Colonic mucosa (tissue), 4 donors: ENCODE data around the gene PROSER2. TPM values are rescaled to one million over a fixed set of nuclear protein-coding genes. Genes with fewer than 3 reads are reported as not detected.

Source experiments
- DNase-seq: peaks from one replicate; pipeline ENCODE4 v3.0.0-alpha.2; 2020
- H3K27ac ChIP-seq: fragments of 200-600 bp; one replicate; pipeline ENCODE4 v1.8.0; 2021
- H3K27me3 ChIP-seq: fragments of 200-600 bp; one replicate; pipeline ENCODE4 v1.8.0; 2021
- H3K36me3 ChIP-seq: fragments of 200-600 bp; one replicate; pipeline ENCODE4 v1.8.0; 2021
- H3K4me1 ChIP-seq: fragments of 200-600 bp; one replicate; pipeline ENCODE4 v1.8.0; 2021; ENCODE audit warnings: mild to moderate bottlenecking
- H3K4me3 ChIP-seq: fragments of 200-600 bp; one replicate; pipeline ENCODE4 v1.8.0; 2021
- H3K9ac ChIP-seq, 2 donors: one replicate each; pipeline ENCODE4 v1.7.0; 2013; ENCODE audit warnings: control low read depth in 2 of 2, low read depth in 2 of 2, low read length in 2 of 2
- H3K9me3 ChIP-seq: fragments of 200-600 bp; one replicate; pipeline ENCODE4 v1.8.0; 2021
- intact Hi-C: fragments of 100-400 bp; cut with DNase I; formaldehyde crosslinking; loops from one replicate; pipeline ENCODE4 v1.14.1; 2022
- total RNA-seq, 2 donors: library from RNA; stranded (reverse); fragmentation: NEBNext Ultra II Directional in 1 of 2; extraction: Animal tissue kit (Norgen Biotek cat#: 25700) in 1 of 2; gene quantifications; one replicate each; pipeline ENCODE4 v1.2.1, GENCODE V29; 2021
- TF ChIP-seq, protein P1 (sequence below): fragments of 200-600 bp; IDR thresholded peaks from one replicate; pipeline ENCODE4 v1.8.0; 2022; ENCODE audit warnings: antibody characterized with exemption, mild to moderate bottlenecking
- donor health status: healthy.
- donor health status: DM: no; HTN: no; CAD: no.
- donor health status: DM: no; HTN: no; CAD: no.

PROSER2 gene
- total RNA-seq, 2 donors from 2014 or later, result 12.9 to 16.2 TPM

DNA sequence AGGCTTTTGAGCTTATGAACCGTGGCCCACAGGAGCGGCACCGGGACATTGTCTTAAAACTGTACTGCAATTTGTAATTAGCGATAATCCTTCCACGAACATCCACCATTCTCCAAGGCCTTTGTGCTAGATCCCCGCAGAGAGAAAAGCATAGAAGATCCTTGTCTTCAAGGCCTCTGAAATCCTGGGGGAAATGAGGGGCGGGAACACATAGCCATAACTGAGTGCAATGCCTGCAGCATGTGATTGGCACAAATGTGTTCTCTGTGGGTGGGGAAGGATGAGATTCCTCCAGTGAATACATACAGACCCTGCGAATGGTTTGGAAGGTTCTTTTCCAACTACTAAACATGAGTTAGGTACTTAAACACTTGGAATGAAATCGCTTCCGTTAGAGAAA is 25.9 kb upstream of the PROSER2 start:
- H3K4me3 ChIP-seq, result no peak overlapping the region
- no peak overlapping the region for H3K27ac ChIP-seq
- TF ChIP-seq, protein P1, sequence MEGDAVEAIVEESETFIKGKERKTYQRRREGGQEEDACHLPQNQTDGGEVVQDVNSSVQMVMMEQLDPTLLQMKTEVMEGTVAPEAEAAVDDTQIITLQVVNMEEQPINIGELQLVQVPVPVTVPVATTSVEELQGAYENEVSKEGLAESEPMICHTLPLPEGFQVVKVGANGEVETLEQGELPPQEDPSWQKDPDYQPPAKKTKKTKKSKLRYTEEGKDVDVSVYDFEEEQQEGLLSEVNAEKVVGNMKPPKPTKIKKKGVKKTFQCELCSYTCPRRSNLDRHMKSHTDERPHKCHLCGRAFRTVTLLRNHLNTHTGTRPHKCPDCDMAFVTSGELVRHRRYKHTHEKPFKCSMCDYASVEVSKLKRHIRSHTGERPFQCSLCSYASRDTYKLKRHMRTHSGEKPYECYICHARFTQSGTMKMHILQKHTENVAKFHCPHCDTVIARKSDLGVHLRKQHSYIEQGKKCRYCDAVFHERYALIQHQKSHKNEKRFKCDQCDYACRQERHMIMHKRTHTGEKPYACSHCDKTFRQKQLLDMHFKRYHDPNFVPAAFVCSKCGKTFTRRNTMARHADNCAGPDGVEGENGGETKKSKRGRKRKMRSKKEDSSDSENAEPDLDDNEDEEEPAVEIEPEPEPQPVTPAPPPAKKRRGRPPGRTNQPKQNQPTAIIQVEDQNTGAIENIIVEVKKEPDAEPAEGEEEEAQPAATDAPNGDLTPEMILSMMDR, result no peak
- intact Hi-C loops, result no loop called here
- no peaks in the 10 kb centered on the region for H3K36me3 ChIP-seq
- H3K9me3 ChIP-seq, result no peaks in the 10 kb centered on the region
- H3K27me3 ChIP-seq, result no peaks in the 10 kb centered on the region
- H3K4me1 ChIP-seq, result no peaks in the 10 kb centered on the region
- no peak for DNase-seq
- no peak overlapping the region for H3K9ac ChIP-seq

DNA sequence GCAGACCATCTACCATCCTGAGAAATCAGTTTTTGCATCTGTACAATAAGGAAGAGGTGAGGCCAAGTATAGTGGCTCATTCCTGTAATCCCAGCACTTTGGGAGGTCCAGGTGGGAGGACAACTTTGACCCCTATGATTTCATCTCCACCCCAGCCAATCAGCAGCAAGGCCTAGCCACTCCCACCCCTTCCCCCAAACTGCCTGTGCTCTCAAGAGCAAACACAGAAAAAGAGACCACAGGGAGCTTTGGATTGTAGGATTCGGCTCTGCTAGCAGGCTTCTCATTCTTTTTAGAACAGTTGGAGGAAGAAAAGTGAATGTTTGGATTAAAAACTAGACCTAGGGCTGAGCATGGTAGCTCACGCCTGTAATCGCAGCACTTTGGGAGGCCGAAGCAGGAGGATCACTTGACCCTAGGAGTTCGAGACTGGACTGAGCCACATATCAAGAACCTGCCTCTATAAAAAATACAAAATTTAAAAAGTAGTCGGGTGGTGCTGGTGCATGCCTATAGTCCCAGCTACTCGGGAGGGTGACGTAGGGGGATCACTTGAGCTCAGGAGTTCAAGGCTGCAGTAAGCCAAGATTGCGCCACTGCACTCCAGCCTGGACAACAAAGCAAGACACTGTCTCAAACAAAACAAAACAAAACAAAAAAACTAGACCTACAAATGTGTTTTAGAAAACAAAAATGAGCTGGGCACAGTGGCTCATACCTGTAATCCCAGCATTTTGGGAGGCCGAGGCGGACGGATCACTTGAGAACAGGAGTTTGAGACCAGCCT is 25.1 kb upstream of the PROSER2 start:
- Histone ChIP-seq H3K27ac (no peak overlapping the region), H3K4me3 (no peak overlapping the region), H3K9ac (no peak overlapping the region), H3K9me3 (no peaks in the 10 kb centered on the region), H3K27me3 (no peaks in the 10 kb centered on the region), H3K36me3 (no peaks in the 10 kb centered on the region), H3K4me1 (no peaks in the 10 kb centered on the region)
- intact Hi-C loops, result no loop called here
- DNase-seq, result no peak
- TF ChIP-seq, protein P1, result no peak

DNA sequence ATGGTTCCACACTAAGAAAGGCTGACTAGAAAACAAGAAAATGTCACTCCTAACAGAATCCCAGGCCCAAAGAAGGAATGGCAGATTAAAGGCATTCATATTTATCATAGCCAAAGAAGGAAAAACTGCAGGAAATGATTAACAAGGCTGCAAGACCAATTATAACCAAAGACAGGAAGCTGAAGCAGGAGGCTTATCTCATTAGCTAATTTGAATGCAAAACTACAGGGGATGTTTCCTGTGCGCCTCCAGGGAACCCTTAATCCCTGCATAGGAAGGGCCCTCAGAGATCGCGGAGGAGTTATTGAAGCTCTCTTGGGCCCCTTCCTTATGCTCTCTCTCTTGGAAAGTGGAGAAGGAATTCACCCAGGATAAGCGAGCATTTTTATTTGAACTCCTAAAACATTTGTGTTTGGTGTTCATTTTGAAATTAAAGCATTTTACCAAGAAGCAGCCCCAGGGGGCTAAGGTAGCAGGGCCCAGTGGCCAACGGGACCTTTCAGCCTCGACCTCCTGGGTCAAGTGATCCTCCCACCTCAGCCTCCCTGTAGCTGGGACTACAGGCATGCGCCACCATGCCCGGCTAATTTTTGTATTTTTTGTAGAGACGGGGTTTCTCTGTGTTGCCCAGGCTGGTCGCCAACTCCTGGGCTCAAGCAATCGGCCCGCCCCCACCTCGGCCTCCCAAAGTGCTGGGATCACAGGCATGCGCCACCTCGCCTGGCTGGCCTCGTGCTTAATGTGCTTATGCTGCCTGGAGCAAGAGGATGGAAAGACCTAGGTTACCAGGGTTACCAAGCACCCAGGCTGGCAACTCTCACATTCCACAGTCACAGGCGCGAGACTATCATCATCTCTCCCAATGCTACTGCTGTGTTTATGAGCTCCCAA is 24.1 kb upstream of the PROSER2 start:
- intact Hi-C loops, result no loop called here
- Histone ChIP-seq H3K27me3 (no peaks in the 10 kb centered on the region), H3K4me1 (no peaks in the 10 kb centered on the region), H3K36me3 (no peaks in the 10 kb centered on the region), H3K4me3 (no peak overlapping the region), H3K9me3 (no peaks in the 10 kb centered on the region), H3K9ac (no peak overlapping the region), H3K27ac (no peak overlapping the region)
- DNase-seq, result no peak
- TF ChIP-seq, protein P1, result no peak

DNA sequence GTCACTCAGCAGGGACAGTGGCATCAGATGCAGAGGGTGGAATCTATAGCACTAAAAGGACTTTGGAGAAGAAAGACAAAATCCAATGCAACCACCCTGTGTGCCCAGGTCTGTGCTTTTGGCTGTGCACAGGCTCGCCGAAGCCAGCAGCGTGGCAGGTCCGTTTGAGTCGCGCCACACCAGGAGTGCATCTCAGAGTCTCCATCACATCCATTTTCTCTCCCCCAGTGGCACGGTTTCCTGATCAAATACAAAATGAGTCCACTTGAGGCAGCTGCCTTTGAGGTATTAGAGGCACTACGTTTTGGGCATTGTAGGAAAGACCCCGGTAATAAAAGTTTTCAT is 23.4 kb upstream of the PROSER2 start:
- H3K36me3 ChIP-seq, result no peaks in the 10 kb centered on the region
- H3K4me1 ChIP-seq, result no peaks in the 10 kb centered on the region
- no peak overlapping the region for H3K27ac ChIP-seq
- DNase-seq, result no peak
- intact Hi-C loops, result no loop called here
- TF ChIP-seq, protein P1, result no peak
- no peaks in the 10 kb centered on the region for H3K9me3 ChIP-seq
- no peak overlapping the region for H3K9ac ChIP-seq
- H3K4me3 ChIP-seq, result no peak overlapping the region
- H3K27me3 ChIP-seq, result no peaks in the 10 kb centered on the region

DNA sequence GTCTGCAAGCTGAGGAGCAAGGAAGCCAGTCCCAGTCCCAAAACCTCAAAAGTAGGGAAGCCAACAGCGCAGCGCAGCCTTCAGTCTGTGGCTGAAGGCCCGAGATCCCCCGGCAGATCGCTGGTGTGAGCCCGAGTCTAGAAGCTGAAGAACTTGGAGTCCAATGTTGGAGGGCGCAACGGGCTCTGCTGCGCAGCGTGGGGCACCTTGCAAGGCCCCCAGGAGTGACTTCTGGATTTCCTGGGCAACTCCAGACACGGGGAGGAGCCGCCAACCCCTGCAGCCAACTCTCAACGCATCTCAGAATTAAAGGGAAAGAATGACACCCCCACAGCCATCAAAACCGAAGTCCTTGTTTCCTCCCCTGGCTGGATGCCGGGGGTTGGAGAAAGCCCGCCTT is 18.8 kb upstream of the PROSER2 start:
- Histone ChIP-seq H3K36me3 (no peaks in the 10 kb centered on the region), H3K4me3 (no peak overlapping the region), H3K9me3 (no peaks in the 10 kb centered on the region), H3K27ac (no peak overlapping the region), H3K9ac (no peak overlapping the region), H3K27me3 (no peaks in the 10 kb centered on the region), H3K4me1 (no peaks in the 10 kb centered on the region)
- DNase-seq, result no peak
- intact Hi-C loops, result no loop called here
- TF ChIP-seq, protein P1, result no peak
